NCI-H2227 treated with DMSO at 0.1 percent for 48 hours (cell line): ENCODE results near the gene LCP2.

Experiments
- DNase-seq: peaks from one replicate; lab custom pipeline; 2025; lab: John Stamatoyannopoulos, UW

Gene LCP2

DNA sequence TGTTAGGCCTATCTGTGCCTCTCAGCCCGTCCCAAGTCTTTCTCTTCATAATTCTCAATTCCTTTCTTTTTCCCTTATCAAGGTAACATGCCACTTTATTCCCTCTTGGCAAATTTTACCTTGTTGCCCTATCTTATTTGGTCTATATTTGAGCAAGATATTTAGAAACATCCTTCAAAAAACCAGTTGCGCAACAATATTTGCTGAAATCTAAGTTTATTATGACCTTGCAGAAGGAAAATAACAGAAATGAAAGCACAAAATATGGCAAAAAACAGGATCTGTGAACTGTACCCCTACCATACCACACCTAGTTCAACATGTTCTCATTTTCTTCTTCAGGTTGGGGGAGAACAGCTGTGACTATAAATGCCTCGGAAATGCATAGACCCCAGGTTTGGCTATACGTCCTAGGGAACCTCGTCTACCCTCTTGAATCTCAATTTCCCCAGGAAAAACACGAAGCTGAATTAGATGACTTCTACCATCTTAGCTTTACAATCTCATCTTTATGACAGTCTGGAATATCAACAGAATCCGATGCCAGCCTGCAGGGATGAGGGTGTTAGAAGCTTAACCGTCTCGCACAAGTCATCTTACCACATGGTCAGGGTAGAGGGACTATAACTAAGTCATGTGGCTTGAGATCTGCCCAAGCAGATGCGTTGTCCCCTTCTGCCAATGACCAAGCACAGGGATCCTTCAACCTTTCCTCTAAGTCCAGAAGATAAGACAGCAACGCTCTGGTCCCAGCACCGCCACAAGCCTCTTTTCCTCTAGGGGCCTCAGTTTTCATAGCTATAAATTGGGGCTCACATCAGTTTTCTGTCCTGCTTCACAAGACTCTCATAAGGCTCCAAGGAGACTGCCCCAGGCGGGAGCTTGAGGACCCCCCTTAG, 1.3 kb downstream of the LCP2 start:
- DNase-seq = no peak

DNA sequence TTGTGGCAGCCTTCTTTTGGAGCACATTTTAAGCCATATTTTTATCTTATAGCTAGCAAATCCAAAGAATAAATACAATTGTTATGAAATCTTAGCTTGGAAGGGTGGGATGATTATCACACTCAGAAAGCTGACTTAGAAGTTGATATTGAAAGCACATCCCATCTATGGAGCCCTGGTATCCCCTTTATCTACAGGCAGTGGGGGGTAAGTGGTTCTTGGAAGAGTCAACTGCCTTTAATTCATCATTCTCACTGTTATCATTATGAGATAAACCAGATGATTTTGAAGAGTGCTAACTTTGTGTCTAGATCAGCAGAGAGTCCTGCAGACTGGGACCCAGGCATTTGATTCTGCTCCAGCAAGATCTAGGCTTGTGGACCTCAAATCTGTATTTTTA, 3.0 kb downstream of the LCP2 start:
- DNase-seq = no peak

DNA sequence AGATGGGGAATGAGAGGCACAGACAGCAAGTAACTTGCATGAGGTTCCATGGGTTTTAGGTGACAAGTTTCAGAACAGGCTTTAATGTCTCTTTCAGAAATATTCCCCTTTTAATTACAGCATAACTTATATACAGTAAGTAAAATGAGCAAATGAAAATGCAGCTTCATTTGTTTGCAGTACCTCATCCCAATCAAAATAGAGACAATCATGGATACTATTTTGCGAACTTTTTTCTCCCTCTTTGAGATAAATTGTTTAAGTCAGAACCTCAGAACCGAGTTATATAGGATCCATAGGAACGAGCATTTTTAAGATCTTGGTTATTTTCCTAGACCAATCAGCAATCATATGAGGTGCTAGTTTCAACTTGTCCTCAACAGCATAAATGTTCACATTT, 3.5 kb downstream of the LCP2 start:
- DNase-seq = no peak

DNA sequence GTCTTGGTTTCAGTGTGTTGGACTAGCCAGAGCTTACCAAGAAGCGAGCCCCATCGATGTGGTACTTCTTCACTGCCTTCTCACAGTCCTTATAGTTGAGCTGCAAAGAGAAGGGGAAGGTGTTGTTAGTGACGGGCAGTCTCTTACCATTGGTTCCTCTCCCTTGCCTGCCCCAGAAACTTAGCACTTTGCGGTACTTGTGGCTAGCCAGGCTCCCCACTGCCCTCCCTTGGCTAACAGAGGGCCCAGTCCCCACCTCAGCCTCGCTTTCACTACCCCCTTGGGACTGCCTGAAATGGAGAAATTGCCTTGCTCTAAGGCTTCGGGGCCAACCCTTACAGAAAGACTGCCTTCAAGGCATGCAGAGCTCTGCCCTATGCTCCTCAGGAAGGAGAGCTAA, 4.3 kb downstream of the LCP2 start:
- no peak for DNase-seq

DNA sequence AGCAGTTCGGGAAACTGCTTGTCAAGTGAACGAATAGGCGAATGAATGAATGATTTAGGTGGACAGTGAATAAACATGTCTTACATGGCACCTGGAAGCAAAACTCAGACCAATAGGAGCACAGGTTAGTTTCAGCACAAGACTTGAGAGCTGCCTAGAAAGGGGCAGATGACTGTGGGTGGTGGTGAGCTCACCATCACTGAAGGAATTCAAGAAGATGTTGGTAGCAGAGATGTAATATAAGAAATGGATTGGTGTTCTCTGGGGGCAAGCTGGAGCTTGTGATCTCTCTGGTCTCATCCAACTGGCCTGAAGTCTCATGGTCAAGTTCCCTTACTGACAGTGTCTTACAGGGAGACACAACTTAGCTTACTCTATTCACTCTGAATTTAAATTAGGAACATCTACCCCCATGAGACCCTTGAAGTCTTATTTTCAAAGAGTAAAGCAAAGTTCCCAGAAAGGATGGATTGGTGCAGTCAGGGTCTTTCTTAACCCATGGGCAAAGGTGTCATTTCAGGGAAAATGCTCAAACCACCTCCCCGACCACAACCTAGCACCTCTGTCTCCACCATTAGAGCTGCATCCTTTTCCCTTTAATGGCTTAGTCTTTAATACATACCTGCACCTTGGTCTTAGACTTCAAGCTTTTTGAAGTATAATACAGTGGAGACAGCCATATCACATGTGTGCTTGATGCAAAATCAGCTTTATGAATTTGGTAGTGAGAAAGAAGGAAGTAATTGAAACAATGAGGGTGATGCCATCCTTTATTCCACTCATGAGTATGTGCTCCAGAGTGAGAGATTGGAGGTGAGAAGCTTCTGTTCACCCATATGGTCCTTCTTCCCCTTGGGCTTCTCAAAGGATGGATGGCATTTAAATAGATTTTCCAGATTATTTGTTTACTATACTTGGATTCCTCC, 5.1 kb downstream of the LCP2 start:
- no peak for DNase-seq

DNA sequence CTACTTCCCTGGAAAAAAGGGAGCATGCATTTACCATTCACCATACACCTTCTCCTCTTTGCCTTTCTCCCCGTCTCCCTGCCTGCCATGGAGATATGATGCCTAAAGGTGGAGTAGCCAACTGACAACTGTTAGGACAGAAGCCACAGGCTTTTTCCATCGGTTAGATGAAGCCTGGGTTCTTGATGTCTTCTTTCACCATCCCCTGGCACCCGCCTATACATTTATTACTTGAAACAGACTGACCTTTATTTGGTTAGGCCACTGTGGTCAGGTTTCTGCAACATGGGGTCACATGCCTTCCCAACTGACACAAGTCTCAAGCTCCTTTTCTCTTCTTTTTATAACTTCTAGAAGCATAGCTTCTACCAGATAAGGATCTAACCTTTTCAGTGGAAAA, 7.1 kb downstream of the LCP2 start:
- DNase-seq = no peak

DNA sequence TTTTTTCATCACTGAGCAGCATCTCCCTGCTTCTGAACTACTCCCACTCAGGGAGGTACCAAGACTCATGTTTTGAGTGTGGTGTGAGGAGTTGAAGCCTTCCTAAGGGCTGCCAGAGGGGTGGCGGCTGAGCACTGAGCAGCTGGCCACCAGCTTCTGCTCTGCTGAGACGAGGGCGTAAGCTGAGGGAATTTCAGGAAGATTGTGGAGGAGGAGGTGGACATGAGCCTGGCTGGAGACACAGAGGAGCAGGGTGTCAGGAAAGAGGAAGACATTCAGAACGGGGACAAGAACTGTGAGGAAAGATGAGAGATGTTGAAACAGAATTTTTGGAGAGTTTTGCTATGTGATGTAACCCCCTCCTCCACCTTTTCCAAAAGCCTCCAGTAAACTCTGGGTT, 7.8 kb downstream of the LCP2 start:
- DNase-seq = no peak

DNA sequence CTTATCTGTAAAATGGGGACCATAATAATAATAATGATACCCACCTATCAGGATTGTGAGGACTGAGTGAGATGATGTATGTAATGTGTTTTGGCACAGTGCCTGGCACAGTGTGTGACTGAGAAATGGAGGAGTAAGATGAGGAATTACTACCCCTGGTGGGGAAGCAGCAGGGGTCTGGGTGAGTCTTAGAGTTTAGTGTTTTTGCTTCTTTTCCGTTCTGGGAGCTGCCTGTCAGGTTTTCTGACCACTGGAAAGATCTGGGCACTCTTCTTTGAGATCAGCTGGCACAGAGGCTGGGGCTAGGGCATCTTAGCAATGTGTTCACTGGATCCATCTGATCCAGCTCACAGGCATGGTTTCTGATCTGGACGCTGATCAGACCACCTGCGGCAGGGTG, 8.5 kb downstream of the LCP2 start:
- no peak for DNase-seq

DNA sequence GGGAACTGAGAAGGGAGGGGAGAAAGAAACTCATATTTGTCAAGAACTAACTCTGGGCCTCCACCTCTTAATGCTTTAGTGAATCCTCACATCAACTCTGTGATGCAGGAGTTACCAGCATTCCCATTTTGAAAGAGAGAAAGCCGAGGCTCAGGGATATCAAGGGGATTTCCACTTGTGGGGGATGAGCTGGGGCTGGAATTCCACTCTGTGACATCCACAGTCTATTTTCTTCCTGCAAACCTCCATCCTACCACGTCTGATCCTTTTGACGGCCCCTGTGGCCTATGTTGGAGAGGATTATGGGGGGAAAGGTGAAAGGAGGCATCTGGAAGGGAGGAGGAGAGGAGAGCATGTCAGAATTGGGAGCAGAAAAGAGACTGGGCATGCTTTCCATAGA, 9.0 kb downstream of the LCP2 start:
- DNase-seq = no peak

DNA sequence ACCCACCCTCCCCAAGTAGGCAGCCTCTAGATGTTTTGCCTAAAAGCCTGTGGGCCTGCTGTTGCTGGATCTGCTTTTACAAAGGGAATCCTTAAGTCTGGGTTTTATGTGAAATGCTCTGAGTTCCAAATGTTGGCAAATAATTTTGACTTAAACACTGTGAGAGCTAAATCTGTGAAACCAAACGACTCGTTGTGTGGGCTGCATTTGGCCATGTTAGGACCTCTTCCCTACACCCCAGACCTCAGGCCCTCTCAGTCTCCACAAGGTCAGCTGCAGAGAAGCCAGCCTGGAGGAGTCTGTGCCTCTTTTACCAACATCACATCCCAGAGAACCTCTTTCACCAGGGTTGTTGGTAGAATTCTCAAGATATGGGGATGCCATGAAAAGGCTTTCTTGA, 9.4 kb downstream of the LCP2 start:
- DNase-seq = no peak

DNA sequence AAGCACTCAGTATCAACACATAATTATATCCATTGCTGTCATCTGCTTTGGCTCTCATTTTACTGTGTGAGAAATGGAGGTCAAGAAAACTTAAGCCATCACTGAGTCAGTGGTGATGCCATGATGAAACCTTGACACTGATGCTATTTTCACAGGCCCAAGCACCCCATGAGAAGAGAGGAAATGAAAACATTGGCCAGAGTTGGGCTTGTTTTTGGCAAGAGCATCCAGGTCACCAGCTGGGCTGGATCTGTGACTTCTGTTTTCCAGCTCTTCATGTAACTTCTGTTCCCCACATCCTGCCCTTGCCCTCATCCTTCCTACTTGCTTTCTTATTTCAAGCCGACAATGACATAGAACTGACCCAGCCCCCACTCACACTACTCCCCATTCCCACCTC, 10.0 kb downstream of the LCP2 start:
- no peak for DNase-seq

DNA sequence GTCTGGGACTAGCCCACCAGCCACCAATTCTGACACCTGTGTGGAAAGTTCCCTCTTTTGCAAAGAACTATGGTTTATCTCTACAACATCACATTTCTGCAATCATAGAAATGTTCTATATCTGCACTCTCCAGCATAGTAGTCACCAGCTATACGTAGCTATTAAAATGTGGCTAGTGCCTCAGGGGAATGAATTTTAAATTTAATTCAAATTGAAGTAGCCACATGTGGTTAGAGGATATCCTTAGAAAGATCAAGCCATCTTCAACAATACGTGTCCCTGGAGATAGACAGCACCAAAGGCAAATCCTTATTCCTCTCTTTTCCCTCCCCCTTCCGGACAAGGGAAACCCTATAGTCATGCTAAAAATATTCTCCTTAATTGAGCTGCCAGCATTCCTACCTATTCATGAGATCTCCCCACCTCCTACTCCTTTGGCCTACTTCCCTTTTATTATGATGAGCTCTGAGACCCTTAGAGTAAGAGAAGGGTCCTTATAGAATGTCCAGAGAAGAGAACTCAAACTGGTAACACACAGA, 11.1 kb downstream of the LCP2 start:
- no peak for DNase-seq

DNA sequence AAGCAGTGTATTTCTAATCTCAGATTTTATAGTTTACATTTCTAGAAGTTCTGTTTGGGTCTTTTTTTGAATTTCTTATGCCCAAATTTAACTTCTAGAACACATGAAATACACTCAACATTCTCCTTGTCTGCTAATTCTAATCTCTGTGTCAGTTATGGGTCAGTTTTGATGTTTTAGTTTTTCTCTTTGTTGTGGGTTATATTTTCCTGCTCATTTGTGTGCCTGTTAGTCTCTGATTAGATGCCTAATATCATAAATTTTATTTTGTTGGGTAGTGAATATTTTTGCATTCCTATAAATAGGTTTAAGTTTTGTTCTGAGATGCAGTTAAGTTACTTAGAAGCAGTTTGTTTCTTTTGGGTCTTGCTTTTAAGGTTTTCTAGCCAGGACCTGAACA, 12.4 kb downstream of the LCP2 start:
- DNase-seq = no peak

DNA sequence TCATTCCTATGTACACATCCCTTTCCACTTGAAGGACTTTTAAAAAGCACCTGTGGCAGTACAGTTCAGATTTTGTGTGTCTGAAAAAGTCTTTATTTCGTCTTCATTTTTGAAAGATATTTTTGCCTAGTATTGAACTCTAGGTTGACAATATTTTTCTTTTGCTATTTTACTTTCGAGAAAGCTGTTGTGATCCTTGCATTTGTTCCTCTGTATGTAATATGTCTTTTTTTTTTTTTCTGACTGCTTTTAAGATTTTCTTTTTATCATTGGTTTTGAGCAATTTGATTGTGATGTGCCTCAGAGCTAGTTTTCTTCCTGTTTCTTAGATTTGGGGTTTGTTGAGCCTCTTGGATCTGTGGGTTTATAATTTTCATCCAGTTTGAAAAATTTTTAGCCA, 13.3 kb downstream of the LCP2 start:
- no peak for DNase-seq

DNA sequence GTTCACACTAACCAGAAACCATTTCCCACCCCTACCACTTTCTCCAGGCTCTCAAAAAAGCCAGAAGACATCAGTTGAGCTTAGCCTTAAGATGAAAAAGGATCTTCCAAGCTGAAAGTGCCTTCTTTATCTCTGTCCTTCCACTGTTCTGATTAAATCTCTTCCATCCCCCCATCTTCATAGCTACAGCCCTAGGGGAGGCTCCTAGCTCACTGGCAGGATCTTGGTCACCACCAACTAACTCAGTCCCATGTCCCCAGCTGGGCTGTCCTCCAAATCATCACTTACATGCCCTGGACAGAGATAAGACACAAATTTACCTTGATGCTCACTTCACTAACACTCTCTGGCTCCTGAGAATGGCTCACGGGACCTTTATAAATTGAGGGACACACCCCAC, 14.3 kb downstream of the LCP2 start:
- no peak for DNase-seq

DNA sequence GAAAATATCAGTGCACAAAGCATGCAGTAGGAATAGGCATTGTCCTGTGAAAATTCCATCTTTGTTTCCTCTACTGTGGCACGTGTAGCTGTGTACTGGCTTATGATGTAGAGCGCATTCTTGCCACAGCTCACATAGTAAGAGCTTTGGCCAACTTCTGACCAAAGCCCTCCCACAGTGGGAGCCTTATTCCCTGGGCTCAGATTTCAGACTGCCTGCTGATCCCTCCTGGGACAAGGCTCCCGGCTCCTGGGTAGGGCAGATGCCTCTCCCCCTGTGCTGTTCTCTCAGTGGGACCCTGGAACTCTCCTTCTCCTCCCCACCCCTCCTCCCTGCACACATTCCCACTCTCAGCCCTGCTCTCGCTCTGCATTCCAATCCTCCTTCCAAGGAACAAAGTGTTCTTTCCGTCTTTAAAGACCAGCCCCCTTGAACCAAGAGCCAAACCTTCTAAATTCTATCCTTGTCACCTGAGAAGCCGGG, 17.5 kb downstream of the LCP2 start:
- no peak for DNase-seq

DNA sequence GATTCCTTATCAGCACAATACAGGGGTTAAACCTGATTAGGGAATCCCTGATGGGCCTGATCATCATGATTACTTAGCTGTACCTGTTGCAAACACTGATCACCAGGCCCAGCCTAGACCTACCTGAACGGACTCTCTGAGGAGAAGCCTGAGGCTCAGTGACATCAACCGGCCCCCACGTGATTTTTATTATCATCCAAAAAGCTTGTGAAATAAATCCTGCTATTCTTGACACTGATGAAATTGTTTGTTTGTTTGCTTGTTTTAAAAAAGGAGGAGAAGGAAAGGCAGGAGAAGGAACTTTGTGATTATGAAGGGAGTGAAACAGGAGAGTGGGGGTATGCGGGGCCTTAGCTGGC, 18.1 kb downstream of the LCP2 start:
- no peak for DNase-seq

DNA sequence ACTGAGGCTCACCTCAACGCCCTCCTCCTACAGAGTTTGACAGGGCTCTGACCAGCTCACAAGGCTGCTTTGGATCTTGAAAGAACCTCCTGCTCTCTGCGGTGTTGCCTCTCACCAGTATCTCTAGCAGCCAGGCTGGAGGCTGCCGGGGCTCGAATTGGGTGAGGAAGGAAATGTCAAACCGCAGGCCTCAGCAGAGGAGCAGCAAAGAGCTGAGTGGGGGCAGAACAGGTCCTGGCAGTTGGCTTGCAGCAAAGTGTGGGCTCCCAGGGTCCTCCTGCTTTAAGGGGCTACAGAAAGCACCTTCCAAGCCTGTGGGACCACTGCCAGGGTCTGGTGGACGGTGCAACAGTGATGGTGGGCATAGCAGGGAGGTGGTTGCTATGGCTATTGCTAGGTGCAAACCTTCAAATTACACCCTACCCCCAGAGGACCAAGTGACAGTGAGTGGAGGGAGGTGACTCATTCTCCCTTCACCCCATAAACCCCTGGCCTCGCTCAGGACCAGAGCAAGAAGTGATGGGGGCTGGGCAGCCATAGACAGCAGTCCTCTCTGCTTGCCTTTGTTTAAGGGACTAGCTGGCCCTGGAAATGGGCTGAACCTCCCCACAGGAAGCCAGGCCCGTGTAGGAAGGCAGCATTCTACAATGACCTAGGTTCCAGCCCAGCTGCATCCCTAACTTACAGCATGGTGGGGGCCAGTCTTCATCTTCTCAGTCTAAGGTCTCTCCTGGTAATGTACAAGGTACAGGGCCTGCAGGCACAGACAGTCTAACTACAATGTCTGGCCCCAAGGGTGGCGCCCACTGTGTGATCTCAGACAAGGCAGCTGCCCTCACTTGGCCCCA, 18.7 kb downstream of the LCP2 start:
- no peak for DNase-seq

DNA sequence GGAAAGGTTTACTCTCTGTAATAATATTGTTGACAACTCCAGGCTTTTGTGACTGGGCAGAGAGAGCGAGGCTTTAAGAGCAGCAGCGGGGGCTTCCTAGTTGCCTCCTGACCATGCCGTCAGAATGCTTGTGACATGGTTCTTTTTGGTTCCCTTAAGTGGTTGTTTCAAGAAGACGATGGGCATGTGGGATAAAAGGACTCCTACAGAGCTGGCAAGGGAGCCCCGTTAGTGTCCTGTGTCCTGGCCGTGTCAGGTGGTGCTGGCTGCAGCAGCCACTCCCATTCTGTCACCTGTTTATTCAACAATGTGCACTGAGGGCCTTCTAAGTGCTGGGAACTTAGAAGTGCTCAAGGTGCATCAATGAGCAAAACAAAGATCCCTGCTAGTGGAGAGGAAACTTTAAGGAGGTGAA, 19.7 kb downstream of the LCP2 start:
- no peak for DNase-seq

DNA sequence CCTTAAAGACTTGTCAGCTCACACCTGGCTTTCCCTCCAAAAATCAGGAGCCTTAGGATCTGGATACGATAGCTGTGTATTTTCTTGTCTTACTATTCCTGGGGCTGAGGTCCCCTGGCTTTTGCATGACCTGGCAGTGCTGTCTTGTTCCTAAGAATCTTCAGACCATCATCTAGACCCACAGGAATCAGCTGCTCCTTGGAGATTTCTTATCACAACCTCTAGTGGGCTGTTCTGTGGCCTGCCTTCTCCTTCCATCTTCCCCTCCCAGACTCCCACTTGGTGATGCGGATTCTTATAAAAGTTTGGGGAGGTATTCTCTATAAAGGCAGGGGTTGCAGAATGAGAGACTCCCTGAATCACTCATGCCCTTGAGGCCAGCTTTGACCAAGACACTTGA, 21.4 kb downstream of the LCP2 start:
- DNase-seq = no peak

DNA sequence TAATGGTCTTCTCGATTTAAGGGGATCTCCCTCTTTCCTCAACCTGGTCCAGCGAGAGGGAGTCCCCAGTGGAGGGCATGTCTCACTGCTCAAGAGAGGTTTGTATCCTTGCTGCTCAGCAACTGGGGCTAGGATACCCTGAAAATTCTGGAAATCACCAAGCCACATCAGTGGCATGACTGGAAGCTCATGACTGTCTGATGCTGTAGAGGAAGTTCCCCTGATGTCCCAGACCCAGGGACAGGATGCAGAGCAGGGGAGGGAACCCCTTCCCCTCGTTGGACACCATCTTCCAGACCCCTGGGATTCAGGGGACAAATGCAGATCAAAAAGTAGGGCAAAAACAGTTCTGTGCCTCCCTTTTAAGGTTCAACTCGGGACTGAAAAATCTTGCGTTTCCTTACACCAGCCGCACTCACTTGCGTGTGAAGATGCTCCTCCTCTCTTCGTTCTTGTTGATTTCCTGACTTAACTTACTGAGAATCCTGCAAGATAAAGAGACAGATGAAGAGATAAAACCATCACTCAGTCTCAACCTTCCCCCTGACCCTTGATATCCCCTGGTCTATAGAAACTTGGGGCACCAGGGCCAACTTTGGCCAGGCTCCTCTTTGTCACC, 22.1 kb downstream of the LCP2 start:
- no peak for DNase-seq
